HG02885 (cell line): ENCODE data around the gene ZNF800.

Experiments
- ATAC-seq: cut with Tn5 transposase; IDR thresholded peaks from one replicate; pipeline ENCODE4 v1.9.1; 2021; ENCODE audit warnings: mild to moderate bottlenecking; ENCODE audit not compliant: unreplicated experiment, poor library complexity

The ZNF800 gene

GRCh38 chr7:127353897-127354296 lies 38.6 kb downstream of the ZNF800 start:
- ATAC-seq, result no peak

GRCh38 chr7:127350586-127350985 lies 41.9 kb downstream of the ZNF800 start:
- ATAC-seq, result no peak

GRCh38 chr7:127349881-127350280 lies 42.6 kb downstream of the ZNF800 start:
- no peak for ATAC-seq

- no peak for ATAC-seq
These were observed 44.3 kb downstream of the ZNF800 start for GRCh38 chr7:127348247-127348631.

- peak; percentile 98 for ATAC-seq
These were observed 44.8 kb downstream of the ZNF800 start for GRCh38 chr7:127347567-127348246.

GRCh38 chr7:127346575-127347256 lies 45.8 kb downstream of the ZNF800 start:
- no peak for ATAC-seq

- ATAC-seq, result no peak
These were observed 49.9 kb downstream of the ZNF800 start for GRCh38 chr7:127342596-127342995.

GRCh38 chr7:127338122-127338521 lies 54.4 kb downstream of the ZNF800 start:
- no peak for ATAC-seq

GRCh38 chr7:127337581-127337980 lies 54.9 kb downstream of the ZNF800 start:
- ATAC-seq, result no peak

GRCh38 chr7:127336458-127336857 lies 56.0 kb downstream of the ZNF800 start:
- no peak for ATAC-seq

- no peak for ATAC-seq
These were observed 59.6 kb downstream of the ZNF800 start for GRCh38 chr7:127332880-127333279.

- no peak for ATAC-seq
These were observed 62.4 kb downstream of the ZNF800 start for GRCh38 chr7:127330070-127330469.

- ATAC-seq, result no peak
These were observed 69.5 kb downstream of the ZNF800 start for GRCh38 chr7:127322832-127323493.

- no peak for ATAC-seq
These were observed 70.2 kb downstream of the ZNF800 start for GRCh38 chr7:127322351-127322750.

- no peak for ATAC-seq
These were observed 71.5 kb downstream of the ZNF800 start for GRCh38 chr7:127320974-127321373.
